ENCODE measurements around the gene CTSL.

Gene CTSL

GRCh38 chr9:87701931-87702421 is 23.9 kb upstream of the CTSL start:
- H3K36me3 ChIP-seq, result peaks cover 36% of the 10 kb centered on the region

GRCh38 chr9:87702921-87703320 is 23.0 kb upstream of the CTSL start:
- H3K4me1 ChIP-seq (ENCODE audit: control insufficient read depth in 1 of 2, insufficient read depth in 1 of 2, low read depth in 1 of 2, low read length in 1 of 2), result no peaks in the 10 kb centered on the region
- no peaks in the 10 kb centered on the region for H3K27me3 ChIP-seq
- no peak overlapping the region for H3K27ac ChIP-seq
- peaks cover 36% of the 10 kb centered on the region for H3K36me3 ChIP-seq
- TF ChIP-seq CTCF (IDR thresholded peaks at IDR 0.05), result no peak
- no peaks in the 10 kb centered on the region for H3K9me3 ChIP-seq
- H3K4me3 ChIP-seq (ENCODE audit: low read depth in 1 of 2, low read length in 1 of 2), result no peak overlapping the region

More at GRCh38 chr9:87701931-87702421, 23.9 kb upstream of the CTSL start:
- Histone ChIP-seq H3K27me3 (no peaks in the 10 kb centered on the region), H3K4me3 (ENCODE audit: low read depth in 1 of 2, low read length in 1 of 2) (no peak overlapping the region), H3K27ac (no peak overlapping the region), H3K9me3 (no peaks in the 10 kb centered on the region), H3K4me1 (ENCODE audit: control insufficient read depth in 1 of 2, insufficient read depth in 1 of 2, low read depth in 1 of 2, low read length in 1 of 2) (no peaks in the 10 kb centered on the region)
- TF ChIP-seq CTCF (IDR thresholded peaks at IDR 0.05), result no peak

- Histone ChIP-seq H3K27me3 (no peaks in the 10 kb centered on the region), H3K4me3 (ENCODE audit: low read depth in 1 of 2, low read length in 1 of 2) (no peak overlapping the region), H3K4me1 (ENCODE audit: control insufficient read depth in 1 of 2, insufficient read depth in 1 of 2, low read depth in 1 of 2, low read length in 1 of 2) (no peaks in the 10 kb centered on the region), H3K36me3 (peaks cover 29% of the 10 kb centered on the region), H3K27ac (no peak overlapping the region), H3K9me3 (no peaks in the 10 kb centered on the region)
- no peak for TF ChIP-seq CTCF (IDR thresholded peaks at IDR 0.05)
Observed at GRCh38 chr9:87703636-87704276, 22.2 kb upstream of the CTSL start.

- H3K4me1 ChIP-seq (ENCODE audit: control insufficient read depth in 1 of 2, insufficient read depth in 1 of 2, low read depth in 1 of 2, low read length in 1 of 2), result no peaks in the 10 kb centered on the region
- H3K27me3 ChIP-seq, result no peaks in the 10 kb centered on the region
- no peaks in the 10 kb centered on the region for H3K9me3 ChIP-seq
- TF ChIP-seq CTCF (IDR thresholded peaks at IDR 0.05), result no peak
- H3K36me3 ChIP-seq, result peaks cover 26% of the 10 kb centered on the region
- no peak overlapping the region for H3K27ac ChIP-seq
- H3K4me3 ChIP-seq (ENCODE audit: low read depth in 1 of 2, low read length in 1 of 2), result no peak overlapping the region
Observed at GRCh38 chr9:87704342-87704741, 21.6 kb upstream of the CTSL start.

GRCh38 chr9:87706066-87706739 is 19.7 kb upstream of the CTSL start:
- H3K27me3 ChIP-seq, result no peaks in the 10 kb centered on the region
- peaks cover 26% of the 10 kb centered on the region for H3K36me3 ChIP-seq
- no peak overlapping the region for H3K27ac ChIP-seq
- no peak for TF ChIP-seq CTCF (IDR thresholded peaks at IDR 0.05)
- H3K4me3 ChIP-seq (ENCODE audit: low read depth in 1 of 2, low read length in 1 of 2), result no peak overlapping the region
- no peaks in the 10 kb centered on the region for H3K9me3 ChIP-seq
- no peaks in the 10 kb centered on the region for H3K4me1 ChIP-seq (ENCODE audit: control insufficient read depth in 1 of 2, insufficient read depth in 1 of 2, low read depth in 1 of 2, low read length in 1 of 2)
